Upper lobe of left lung (tissue), 4 donors: ENCODE results near the gene ART3.

Source experiments
- POLR2AphosphoS5 ChIP-seq, 2 donors: sonication (generic); formaldehyde crosslinking; IDR thresholded peaks; one replicate each; pipeline ENCODE4 v1.5.1; 2017; ENCODE audit warnings: antibody characterized with exemption in 2 of 2
- TF ChIP-seq, protein P1 (sequence below), 6 experiments: fragments of 450-650 bp in 4 of 6; fragments of 200-600 bp in 2 of 6; sonication (generic) in 2 of 6; IDR thresholded peaks; one replicate each; pipeline ENCODE4 v1.5.1; 2016 to 2019; ENCODE audit warnings: antibody characterized with exemption in 6 of 6

DNA sequence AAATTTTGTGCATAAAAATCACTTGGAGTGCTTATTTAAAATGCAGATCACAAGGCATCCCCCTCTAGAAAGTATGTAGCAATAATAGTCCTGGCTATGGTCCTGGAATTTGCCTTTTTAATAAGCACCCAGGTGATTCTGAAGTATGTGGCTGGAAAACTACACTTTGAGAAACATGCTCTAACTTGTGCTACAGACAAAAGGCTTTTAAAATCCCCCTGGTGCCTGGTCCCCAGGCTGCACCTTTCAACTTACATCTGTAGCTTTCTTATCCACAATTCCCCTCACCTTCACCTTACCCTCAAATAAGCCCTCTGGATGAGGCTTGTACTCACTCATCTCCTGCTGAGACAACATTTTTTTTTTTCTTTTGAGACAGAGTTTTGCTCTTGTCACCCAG is 21.1 kb downstream of the ART3 start:
- TF ChIP-seq POLR2AphosphoS5 (IDR thresholded peaks at IDR 0.05): no peak
- TF ChIP-seq, protein P1, sequence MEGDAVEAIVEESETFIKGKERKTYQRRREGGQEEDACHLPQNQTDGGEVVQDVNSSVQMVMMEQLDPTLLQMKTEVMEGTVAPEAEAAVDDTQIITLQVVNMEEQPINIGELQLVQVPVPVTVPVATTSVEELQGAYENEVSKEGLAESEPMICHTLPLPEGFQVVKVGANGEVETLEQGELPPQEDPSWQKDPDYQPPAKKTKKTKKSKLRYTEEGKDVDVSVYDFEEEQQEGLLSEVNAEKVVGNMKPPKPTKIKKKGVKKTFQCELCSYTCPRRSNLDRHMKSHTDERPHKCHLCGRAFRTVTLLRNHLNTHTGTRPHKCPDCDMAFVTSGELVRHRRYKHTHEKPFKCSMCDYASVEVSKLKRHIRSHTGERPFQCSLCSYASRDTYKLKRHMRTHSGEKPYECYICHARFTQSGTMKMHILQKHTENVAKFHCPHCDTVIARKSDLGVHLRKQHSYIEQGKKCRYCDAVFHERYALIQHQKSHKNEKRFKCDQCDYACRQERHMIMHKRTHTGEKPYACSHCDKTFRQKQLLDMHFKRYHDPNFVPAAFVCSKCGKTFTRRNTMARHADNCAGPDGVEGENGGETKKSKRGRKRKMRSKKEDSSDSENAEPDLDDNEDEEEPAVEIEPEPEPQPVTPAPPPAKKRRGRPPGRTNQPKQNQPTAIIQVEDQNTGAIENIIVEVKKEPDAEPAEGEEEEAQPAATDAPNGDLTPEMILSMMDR (IDR thresholded peaks at IDR 0.05): no peak
